AG09309 (cell line): ENCODE measurements around the gene PRPSAP1.

Experiments used
- DNase-seq: peaks from one replicate; pipeline ENCODE4 v3.0.0-alpha.2; 2010; ENCODE audit warnings: low read depth
- H3K4me3 ChIP-seq: 2 replicates; pipeline ENCODE4 v1.5.1; 2011; ENCODE audit warnings: mild to moderate bottlenecking, low read depth, low read length, moderate library complexity; ENCODE audit not compliant: control insufficient read depth
- TF ChIP-seq, protein P1 (sequence below): IDR thresholded peaks from 2 replicates; pipeline ENCODE4 v1.5.1; 2011; ENCODE audit warnings: mild to moderate bottlenecking, low read depth, low read length, inconsistent platforms; ENCODE audit not compliant: insufficient read depth, control insufficient read depth; ENCODE audit errors: missing control alignments

Gene PRPSAP1

DNA sequence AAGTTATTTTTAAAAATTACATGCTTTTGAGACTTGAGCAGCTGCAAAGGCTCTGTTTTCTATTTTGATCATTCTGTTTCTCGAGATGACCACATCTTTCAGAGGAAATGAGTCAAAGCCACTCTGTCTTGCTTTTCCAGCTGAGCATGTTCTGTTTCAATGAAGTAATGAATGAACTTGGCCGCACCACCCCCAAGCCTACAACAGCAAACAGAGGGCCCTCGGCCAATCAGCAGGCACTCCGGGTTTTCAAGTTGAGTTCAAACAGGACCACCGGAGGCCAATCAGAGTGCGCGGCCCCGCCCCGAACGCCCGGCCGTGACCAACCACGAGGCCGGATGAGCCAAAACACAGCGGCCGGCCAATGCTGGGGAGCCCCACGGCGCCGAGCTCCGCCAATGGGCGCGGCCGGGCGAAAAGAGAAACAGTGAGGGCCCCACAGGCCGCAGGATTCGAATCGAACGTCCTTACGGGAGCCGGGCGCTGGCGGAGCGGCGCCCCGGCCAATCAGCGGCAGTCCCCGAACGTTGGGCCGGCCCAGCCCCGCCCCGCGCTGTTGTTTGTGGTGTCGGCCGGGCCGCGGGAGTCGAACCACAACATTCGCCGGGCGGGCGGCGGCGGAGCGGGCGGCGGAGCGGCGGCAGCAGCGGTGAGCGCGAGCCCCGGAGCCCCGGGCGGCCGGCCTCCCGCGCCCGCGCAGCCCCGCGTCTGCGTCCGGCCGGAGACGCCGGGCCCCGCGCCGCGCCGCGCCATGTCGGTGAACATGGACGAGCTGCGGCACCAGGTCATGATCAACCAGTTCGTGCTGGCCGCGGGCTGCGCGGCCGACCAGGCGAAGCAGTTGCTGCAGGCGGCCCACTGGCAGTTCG, 88.7 kb downstream of the PRPSAP1 start, which contains the start of gene UBALD2:
Gene UBALD2 (plus strand): TSS at position 594 of the 869 bp plus-strand sequence. CDS start 158 bp downstream, at position 752.
- peak; percentile 99 for DNase-seq
- TF ChIP-seq, protein P1, sequence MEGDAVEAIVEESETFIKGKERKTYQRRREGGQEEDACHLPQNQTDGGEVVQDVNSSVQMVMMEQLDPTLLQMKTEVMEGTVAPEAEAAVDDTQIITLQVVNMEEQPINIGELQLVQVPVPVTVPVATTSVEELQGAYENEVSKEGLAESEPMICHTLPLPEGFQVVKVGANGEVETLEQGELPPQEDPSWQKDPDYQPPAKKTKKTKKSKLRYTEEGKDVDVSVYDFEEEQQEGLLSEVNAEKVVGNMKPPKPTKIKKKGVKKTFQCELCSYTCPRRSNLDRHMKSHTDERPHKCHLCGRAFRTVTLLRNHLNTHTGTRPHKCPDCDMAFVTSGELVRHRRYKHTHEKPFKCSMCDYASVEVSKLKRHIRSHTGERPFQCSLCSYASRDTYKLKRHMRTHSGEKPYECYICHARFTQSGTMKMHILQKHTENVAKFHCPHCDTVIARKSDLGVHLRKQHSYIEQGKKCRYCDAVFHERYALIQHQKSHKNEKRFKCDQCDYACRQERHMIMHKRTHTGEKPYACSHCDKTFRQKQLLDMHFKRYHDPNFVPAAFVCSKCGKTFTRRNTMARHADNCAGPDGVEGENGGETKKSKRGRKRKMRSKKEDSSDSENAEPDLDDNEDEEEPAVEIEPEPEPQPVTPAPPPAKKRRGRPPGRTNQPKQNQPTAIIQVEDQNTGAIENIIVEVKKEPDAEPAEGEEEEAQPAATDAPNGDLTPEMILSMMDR = no peak
- H3K4me3 ChIP-seq = peak within 1 kb of the TSS; percentile 75

DNA sequence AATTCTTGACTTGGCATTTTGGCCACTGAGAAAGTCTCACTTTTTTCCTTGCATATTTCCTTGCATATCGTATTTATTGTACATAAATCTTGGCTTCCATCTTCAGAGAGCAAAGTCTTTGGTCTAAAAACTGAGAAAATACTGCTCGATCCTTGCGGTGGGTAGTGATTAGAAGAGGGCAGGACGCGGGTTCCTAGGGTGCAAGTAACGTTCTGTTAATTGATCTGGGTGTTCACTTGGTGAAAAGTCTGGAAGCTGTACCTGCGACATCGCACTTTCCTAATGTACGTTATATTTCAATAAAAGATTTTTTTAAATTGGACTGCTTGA, 89.3 kb downstream of the PRPSAP1 start:
- DNase-seq = no peak
- TF ChIP-seq, protein P1 = no peak
- H3K4me3 ChIP-seq = peak overlapping the region; percentile 36

DNA sequence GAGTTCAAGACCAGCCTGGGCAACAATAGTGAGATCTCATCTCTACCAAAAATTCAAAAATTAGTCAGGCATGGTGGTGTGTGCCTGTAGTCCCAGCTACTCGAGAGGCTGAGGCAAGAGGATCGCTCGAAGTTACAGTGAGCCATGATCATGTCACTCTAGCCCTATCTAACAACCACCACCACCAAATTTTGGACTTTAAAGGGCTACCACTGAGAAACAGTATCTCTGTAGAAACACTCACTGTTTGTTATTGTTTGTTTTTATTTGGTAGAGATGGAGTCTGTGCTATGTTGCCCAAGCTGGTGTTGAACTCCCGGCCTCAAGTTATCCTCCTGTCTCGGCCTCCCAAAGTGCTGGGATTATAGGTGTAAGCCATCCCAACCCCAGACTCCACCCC, 89.8 kb downstream of the PRPSAP1 start:
- no peak overlapping the region for H3K4me3 ChIP-seq
- DNase-seq = no peak
- TF ChIP-seq, protein P1 = no peak

DNA sequence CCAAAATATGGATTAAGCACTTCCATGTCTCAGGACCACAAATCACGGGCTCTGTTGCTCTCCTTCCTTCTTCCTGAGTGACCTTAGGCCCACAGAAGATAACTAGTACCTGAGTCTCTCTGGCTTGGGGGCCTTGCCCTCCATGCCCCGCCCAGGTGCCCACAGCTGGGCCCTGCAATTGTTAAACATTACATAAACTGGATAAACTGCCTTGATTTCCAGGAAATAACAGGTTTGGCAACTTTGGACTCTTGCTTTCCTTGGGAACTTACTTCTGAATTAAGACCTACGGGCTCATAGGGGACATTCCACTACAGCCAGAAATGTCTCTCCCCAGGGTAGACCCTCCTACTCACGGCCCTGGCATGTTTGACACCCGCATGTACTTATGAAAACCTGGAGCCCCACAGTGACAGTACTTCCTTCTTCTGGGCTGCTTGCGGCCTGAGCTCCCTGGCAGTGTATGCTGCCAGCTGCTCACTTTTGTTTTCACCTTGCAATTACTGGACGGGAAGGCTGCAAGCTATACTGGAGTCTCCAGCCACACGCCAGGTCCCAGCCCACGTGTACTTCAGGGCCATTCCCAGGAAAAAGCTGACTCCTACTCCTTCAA, 90.9 kb downstream of the PRPSAP1 start:
- no peak overlapping the region for H3K4me3 ChIP-seq
- TF ChIP-seq, protein P1 = no peak
- DNase-seq = no peak

DNA sequence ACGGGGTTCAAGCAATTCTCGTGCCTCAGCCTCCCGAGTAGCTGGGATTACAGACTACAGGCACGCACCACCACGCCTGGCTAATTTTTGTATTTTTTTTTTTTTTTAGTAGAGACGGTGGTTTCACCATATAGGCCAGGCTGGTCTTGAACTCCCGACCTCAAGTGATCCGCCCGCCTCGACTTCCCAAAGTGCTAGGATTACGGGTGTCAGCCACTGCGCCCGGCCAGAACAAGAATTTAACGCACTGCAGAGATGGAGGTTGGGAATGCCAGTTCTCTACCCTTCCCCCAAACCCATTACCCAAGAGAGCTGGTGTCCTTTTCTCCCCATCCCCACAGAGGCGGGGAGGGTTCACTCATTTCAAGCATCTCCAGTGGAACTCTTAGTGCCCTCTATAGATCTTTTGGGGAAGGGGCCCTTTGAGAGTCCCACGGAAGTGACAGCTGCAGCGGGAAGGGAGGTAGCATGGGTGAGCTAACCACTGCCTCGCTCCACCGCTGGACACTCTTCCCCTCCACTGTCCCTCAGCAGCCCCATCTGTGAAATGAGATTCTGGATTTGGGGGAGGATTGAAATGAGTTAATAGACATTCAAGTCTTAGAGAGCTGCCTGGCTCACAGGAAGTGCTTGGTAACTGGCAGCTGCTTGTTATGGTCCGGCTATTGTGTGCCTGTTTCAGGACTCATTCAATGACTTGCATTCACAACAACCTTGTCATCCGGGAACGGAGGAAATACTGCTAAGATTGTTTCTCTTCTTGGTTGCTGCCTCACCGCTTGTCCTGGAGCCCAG, 92.1 kb downstream of the PRPSAP1 start:
- no peak for DNase-seq
- TF ChIP-seq, protein P1 = no peak
- H3K4me3 ChIP-seq = no peak overlapping the region

DNA sequence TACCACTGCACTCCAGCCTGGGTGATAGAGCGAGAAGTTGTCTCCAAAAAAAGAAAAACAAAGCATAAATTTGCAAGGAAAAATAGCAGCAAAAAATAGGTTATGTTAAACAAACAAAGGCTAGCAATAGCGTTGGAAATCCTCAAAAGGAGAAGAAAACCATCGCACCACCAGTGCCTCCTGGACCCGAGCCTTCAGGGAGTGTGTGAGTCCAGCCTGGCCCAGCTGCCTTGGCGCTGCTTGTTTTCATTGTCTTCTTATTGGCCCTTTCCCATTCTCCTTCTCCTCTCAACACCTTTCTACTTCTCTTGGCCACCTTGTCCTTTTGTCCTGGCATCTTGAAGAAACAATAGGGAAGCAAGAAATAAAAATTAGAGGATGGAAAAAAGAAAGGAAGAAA, 93.0 kb downstream of the PRPSAP1 start:
- no peak overlapping the region for H3K4me3 ChIP-seq
- no peak for DNase-seq
- TF ChIP-seq, protein P1 = no peak
